ENCODE data around the gene LAMA3.

Gene LAMA3

GRCh38 chr18:23994361-23994902 is 305.2 kb downstream of the LAMA3 start:
- FAIRE-seq (no peak), DNase-seq (ENCODE audit: low spot score) (peak; percentile 17)

- no peak for DNase-seq (ENCODE audit: low spot score)
- FAIRE-seq = no peak
Measured at GRCh38 chr18:23995180-23995579, 305.9 kb downstream of the LAMA3 start.

- no peak for DNase-seq (ENCODE audit: low spot score)
- FAIRE-seq = no peak
Measured at GRCh38 chr18:23998018-23998417, 308.8 kb downstream of the LAMA3 start.

GRCh38 chr18:23998820-23999219 is 309.6 kb downstream of the LAMA3 start:
- FAIRE-seq (no peak), DNase-seq (ENCODE audit: low spot score) (no peak)

- DNase-seq (ENCODE audit: low spot score) = no peak
- no peak for FAIRE-seq
Measured at GRCh38 chr18:24000613-24001490, 311.6 kb downstream of the LAMA3 start.

- no peak for DNase-seq (ENCODE audit: low spot score)
- FAIRE-seq = no peak
Measured at GRCh38 chr18:24002479-24002878, 313.2 kb downstream of the LAMA3 start.

GRCh38 chr18:24003288-24003687 is 314.0 kb downstream of the LAMA3 start:
- no peak for DNase-seq (ENCODE audit: low spot score)
- no peak for FAIRE-seq

- FAIRE-seq = no peak
- no peak for DNase-seq (ENCODE audit: low spot score)
Measured at GRCh38 chr18:24003903-24004640, 314.8 kb downstream of the LAMA3 start.
